Nephron progenitor cell (in vitro differentiated cells): ENCODE data around the gene SERPINB12.

Experiments
- DNase-seq: peaks from one replicate; pipeline ENCODE4 v3.0.0; 2021
- H3K27ac Mint-ChIP-seq: 2 replicates; pipeline ENCODE4 v1.8.0; 2021; ENCODE audit warnings: mild to moderate bottlenecking, moderate library complexity, mixed read lengths
- H3K27me3 Mint-ChIP-seq: 2 replicates; pipeline ENCODE4 v1.8.0; 2021; ENCODE audit warnings: mild to moderate bottlenecking, low read depth, mixed read lengths; ENCODE audit not compliant: poor library complexity
- H3K36me3 Mint-ChIP-seq: 2 replicates; pipeline ENCODE4 v1.8.0; 2021; ENCODE audit warnings: low read depth, mixed read lengths
- H3K4me1 Mint-ChIP-seq: 2 replicates; pipeline ENCODE4 v1.8.0; 2021; ENCODE audit warnings: mixed read lengths
- H3K4me3 Mint-ChIP-seq: 2 replicates; pipeline ENCODE4 v1.8.0; 2021; ENCODE audit warnings: mild to moderate bottlenecking, moderate library complexity, mixed read lengths
- H3K9me3 Mint-ChIP-seq: 2 replicates; pipeline ENCODE4 v1.8.0; 2021; ENCODE audit warnings: mild to moderate bottlenecking, moderate library complexity, mixed read lengths
- CTCF ChIP-seq: fragments of 200-600 bp; sonication (generic); IDR thresholded peaks from 2 replicates; pipeline ENCODE4 v1.5.0; 2021; ENCODE audit warnings: antibody characterized with exemption

SERPINB12 gene

GRCh38 chr18:63553081-63553480, 10.9 kb downstream of the SERPINB12 start:
- Mint-ChIP-seq H3K4me3 (no peak overlapping the region), H3K27ac (no peak overlapping the region), H3K9me3 (no peaks in the 10 kb centered on the region), H3K36me3 (no peaks in the 10 kb centered on the region), H3K4me1 (no peaks in the 10 kb centered on the region), H3K27me3 (no peaks in the 10 kb centered on the region)
- DNase-seq, result no peak
- TF ChIP-seq CTCF, result no peak

GRCh38 chr18:63559567-63560491, 17.7 kb downstream of the SERPINB12 start:
- no peak for TF ChIP-seq CTCF
- no peak for DNase-seq
- no peak overlapping the region for H3K27ac Mint-ChIP-seq
- H3K27me3 Mint-ChIP-seq, result peaks cover 6% of the 10 kb centered on the region
- H3K4me3 Mint-ChIP-seq, result no peak overlapping the region
- no peaks in the 10 kb centered on the region for H3K9me3 Mint-ChIP-seq
- H3K36me3 Mint-ChIP-seq, result no peaks in the 10 kb centered on the region
- H3K4me1 Mint-ChIP-seq, result no peaks in the 10 kb centered on the region

- no peak for TF ChIP-seq CTCF
- Mint-ChIP-seq H3K27ac (no peak overlapping the region), H3K4me3 (no peak overlapping the region), H3K9me3 (no peaks in the 10 kb centered on the region), H3K4me1 (no peaks in the 10 kb centered on the region), H3K36me3 (no peaks in the 10 kb centered on the region), H3K27me3 (peaks cover 13% of the 10 kb centered on the region)
- no peak for DNase-seq
These were observed 20.1 kb downstream of the SERPINB12 start for GRCh38 chr18:63562284-63562683.

- no peak for DNase-seq
- no peak for TF ChIP-seq CTCF
- H3K27me3 Mint-ChIP-seq, result peaks cover 16% of the 10 kb centered on the region
- no peaks in the 10 kb centered on the region for H3K36me3 Mint-ChIP-seq
- H3K4me1 Mint-ChIP-seq, result no peaks in the 10 kb centered on the region
- H3K27ac Mint-ChIP-seq, result no peak overlapping the region
- H3K4me3 Mint-ChIP-seq, result no peak overlapping the region
- H3K9me3 Mint-ChIP-seq, result no peaks in the 10 kb centered on the region
These were observed 21.9 kb downstream of the SERPINB12 start for GRCh38 chr18:63564021-63564420.

GRCh38 chr18:63564561-63564960, 22.4 kb downstream of the SERPINB12 start:
- no peak overlapping the region for H3K4me3 Mint-ChIP-seq
- H3K27me3 Mint-ChIP-seq, result peaks cover 16% of the 10 kb centered on the region
- DNase-seq, result no peak
- H3K27ac Mint-ChIP-seq, result no peak overlapping the region
- no peaks in the 10 kb centered on the region for H3K36me3 Mint-ChIP-seq
- no peak for TF ChIP-seq CTCF
- no peaks in the 10 kb centered on the region for H3K9me3 Mint-ChIP-seq
- no peaks in the 10 kb centered on the region for H3K4me1 Mint-ChIP-seq

- Mint-ChIP-seq H3K36me3 (no peaks in the 10 kb centered on the region), H3K9me3 (no peaks in the 10 kb centered on the region), H3K4me1 (no peaks in the 10 kb centered on the region), H3K27ac (no peak overlapping the region), H3K27me3 (peaks cover 11% of the 10 kb centered on the region), H3K4me3 (no peak overlapping the region)
- no peak for TF ChIP-seq CTCF
- no peak for DNase-seq
These were observed 25.1 kb downstream of the SERPINB12 start for GRCh38 chr18:63567276-63567675.
